HL-60/S4 treated with retinoic acid at 250 ng/mL for 4 days and 3 days (cell line): ENCODE data around the gene AKR1B15.
"Not testable (repeated sequence)": the region's sequence is repeated elsewhere in the genome, so short reads cannot be mapped to it uniquely, and the experiment has no call there.

ENCODE experiments used
- in situ Hi-C: fragments of 300-500 bp; cut with MboI; formaldehyde crosslinking; loops from 2 replicates; pipeline ENCODE4 v1.7.0; 2022; ENCODE audit warnings: low sequenced_read_pairs

AKR1B15 gene

DNA sequence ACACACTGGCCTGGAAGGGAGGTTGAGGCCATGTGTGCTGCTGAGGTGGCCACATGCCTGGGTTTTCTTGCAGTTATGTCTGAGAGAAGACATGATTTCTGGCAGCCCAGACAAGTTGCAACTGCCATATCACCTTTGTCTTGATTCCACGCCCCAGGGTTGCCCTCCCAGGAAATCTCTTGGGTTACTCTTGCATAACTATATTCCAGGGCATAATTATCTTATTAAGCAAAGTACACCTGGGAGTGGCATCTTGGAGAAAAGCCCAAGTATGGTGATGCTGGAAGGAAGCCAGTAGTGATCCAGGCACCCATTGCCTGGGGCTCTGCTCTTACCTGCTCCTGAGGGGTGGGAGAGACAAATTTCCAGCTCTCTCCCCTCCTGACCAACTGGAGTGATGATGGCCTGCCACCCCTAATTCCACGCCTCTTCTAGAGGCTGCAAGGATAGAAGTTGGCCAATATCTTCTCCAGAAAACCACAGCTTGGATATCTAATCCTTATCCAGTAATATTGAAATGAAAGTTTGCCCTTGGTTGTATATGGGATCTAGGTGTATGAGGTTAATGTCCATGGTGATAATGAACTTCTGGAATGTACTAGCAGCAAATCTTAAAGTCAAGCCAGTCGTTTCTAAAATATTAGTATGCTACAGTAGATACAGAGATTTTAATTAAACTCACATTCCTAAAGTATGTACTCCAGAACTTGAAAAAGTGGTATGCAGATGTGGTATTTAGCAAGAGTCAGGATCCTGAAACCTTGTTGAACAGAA, 16.5 kb upstream of the AKR1B15 start:
- in situ Hi-C loops: no loop called here

DNA sequence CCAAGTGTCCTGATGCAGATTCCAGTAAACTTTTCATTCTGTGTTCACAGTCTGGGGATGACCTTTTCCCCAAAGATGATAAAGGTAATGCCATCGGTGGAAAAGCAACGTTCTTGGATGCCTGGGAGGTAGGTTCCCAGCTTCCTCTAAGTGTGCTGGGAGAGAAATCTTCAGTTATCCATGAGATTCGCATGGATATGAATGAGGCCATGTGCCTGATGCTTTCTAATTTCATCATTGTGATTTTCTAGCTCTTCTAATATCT, 16.0 kb upstream of the AKR1B15 start:
- in situ Hi-C loops: no loop called here

DNA sequence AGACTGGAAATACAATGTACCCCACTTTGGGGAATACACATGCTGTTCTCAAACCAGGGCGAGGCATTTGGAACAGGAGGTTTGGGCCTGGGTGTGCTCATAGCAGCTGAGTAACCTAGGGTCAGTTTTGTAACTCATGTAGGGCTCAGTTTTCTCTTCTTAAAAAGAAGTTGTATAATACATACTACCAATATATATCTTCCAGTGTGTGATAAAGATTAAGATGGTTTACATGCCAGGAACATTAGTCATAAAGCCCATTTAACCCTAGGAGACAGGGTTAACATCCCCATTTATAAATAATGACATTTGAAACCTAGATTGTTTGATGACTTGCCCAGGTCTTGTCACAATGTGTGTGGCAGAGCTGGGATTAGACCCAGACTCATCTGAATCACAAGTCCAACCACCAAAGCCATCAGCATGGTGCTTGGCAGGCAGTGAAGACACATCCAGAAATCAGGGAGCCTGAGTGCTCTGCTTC, 15.6 kb upstream of the AKR1B15 start:
- in situ Hi-C loops: no loop called here

DNA sequence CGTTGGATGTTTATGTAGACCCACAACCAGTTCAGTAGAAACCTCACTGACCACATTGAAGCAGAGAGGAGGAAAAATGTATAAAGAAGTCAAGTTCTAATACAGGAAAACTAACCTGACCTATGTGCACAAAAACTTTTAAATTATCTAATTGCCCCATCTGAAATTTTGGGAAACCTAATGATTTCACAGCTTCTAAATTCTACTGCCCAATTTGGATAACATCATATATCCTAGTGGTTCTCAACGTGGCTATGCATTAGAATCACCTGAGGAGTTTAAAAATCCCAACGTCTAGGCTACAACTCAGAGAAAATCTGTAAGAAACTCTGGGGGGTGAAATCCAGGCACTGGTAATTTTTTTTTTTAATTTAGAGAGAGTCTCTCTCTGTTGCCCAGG, 14.3 kb upstream of the AKR1B15 start:
- in situ Hi-C loops: no loop called here

DNA sequence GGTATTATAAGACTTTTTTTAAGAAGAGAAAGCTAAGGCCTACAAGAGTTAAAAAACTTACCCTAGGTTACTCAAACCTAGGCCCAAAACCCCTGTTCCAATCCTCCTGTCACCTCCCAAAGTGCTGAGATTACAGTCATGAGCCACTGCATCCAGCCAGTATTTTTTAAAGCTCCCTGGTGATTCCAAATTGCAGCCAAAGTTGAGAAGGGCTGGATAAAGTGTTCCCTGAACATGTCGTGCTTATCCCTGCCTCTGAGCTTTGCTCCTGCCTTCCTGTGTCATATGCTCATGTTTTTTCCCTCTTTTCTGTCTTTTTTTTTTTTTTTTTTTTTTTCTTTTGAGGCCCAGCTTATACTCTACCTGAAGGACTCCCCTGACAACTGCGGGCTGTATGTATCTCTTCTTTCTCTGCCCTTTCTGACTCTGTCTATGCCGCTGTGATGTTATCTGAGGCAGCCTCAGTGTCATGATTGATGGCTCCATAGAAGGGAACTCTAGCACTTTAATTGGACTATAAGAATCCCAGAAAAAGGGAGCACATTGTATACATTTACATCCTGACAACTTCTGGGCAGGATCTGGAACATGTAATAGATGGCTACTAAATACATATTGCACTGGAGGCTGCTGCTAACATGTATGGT, 13.5 kb upstream of the AKR1B15 start:
- in situ Hi-C loops: no loop called here

DNA sequence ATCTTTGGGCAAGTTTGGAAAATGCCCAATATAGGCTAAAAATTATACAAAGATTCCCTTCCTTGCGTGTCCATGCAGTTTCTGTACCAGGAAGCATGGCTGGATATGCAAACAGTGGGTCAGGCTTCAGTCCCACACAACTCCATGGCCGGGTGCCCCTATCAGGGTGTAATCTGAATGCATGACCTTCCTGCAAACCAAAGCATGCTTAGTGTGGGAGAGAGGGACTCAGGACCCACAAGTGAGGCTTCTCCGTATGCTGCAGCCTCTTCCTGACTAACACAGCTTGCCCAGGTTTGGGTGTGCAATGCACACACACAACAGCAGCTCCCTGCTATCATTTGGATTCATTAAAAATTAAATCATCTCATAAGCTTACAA, 13.0 kb upstream of the AKR1B15 start:
- in situ Hi-C loops: no loop called here

DNA sequence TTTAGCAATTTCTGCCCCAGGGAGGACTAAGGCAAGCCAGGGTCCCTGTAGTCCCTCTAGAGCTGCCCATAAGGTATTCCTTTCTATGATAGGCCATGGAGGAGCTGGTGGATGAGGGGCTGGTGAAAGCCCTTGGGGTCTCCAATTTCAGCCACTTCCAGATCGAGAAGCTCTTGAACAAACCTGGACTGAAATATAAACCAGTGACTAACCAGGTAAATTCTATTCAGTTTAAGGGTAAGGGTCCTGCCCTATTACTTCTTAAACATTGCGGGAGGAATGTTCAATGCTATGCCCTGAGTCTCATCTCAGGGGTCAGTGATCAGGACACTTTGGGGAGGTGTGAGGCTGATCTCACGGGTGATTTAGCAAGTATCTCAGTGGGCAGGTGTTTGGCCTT, 12.4 kb upstream of the AKR1B15 start:
- in situ Hi-C loops: not testable (repeated sequence)

DNA sequence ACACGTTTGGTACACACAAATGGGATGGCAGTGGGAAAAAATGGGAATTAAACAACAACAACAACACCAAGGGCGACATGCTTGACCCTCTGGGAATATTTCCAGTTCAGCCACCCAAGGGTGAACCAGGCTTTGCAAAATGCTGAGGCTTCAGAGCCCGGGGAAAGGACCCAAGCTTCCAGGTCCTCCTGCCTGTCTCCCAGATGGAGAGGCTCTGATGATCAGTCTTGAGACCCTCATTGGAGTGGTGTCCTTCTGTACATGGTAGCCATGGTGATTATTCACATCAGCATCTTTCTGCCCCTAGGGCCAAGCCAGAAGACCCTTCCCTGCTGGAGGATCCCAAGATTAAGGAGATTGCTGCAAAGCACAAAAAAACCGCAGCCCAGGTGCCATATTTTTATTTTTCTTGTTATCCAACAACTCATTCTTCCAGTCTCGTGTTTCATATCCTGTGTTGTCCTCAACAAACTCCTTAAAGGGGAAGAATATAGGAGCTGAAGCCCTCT, 11.6 kb upstream of the AKR1B15 start:
- in situ Hi-C loops: not testable (repeated sequence)

DNA sequence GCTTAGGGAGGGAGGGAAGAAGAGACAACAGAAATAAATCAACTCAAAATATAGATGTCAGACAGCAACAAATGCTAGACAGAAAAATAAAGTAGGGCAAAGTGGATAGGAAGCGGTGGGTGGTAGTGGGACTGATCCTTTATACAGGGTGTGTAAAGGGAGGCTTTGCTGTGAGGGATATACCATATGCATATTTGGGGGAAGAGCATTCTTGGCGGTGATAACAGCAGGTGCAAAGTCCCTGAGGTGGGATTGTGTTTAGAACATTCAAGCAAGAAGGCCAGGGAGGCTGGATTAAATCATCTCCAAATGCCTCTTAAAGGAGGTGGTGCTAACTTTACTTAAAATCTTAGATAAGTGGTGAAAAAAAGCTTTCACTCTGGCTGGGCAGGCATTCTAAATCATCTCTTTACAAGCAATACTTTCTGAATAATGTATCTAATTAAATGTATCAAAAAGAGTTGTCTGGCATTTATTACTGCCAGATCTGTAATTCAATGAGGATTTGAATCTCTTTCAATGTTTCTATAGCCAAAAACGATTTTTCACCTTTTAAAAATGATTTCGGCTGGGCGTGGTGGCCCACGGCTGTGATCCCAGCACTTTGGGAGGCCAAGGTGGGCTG, 9.4 kb upstream of the AKR1B15 start:
- in situ Hi-C loops: no loop called here

DNA sequence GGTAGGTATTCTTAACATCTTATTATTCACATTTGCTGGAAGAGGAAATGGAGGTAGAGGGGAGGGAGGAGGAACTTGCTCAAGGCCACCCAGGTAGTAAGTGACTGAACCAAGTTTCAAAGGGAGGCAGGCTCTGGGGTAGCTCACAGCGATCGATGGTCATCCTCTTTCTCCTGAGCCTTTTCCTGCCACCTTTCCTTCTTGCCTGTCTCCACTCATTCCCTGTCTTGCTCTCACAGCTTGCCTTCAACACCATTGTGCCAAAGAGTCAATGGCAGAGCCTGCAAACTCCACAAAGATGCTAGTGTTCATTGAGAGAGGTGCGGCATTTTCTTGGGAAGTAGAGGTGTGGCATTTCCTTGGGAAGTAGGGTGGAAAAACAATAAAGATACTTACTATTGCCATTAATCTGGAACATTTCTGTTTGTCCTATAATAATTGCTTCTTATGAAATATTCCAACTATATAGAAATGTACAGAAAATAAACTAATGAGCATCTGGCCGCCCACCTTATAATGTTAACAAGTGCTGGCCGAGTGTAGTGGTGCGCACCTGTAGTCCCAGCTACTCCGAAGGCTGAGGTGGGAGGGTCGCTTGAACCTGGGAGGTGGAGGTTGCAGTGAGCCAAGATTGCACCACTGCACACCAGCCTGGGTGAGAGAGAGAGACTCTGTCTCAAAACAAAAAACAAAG, 7.3 kb upstream of the AKR1B15 start:
- in situ Hi-C loops: not testable (repeated sequence)

DNA sequence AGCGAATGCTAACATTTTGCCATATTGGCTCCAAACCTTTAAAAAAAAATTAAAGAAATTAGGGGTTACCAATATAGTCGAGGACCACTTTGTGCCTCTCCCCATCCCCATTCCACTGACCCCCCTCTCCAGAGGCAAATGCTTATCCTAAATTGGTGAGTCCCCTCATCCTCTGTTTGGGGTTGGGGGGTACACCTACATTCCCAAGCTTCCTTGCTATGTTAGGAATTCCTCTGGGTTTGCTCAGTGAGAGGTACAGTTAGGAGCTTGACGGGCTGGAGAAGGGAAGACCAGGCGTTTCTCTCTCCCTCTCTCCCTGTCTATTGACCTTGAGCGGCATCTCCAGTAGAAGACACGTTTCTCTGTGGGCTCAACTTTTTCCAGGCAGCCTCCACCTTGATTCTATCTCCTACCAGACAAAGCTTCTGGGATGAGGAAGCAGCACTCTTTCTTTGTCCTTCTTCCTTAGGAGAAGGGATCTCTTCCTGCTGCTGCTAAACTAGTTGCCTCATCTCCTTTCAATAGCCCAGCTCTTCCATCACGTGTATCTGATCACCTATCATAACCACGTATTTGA, 6.6 kb upstream of the AKR1B15 start:
- in situ Hi-C loops: no loop called here

DNA sequence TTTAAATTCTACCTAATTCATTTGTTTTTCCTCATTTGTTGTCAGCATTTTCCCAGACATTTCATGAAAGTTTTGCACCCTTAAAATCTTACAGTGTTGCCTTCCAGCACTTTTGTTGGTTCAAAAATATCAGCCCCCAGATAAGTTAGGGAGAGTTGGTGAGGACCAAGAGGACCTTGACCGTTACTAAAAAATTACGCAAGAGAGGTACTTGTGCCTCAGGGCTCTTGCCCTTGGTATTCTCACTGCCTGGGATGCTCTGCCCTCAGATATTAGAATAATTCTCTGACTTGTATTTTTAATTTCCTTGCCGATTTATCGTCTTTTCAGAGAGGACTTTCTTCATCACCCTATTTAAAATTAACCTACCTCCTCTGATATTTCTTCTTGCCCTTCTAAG, 3.5 kb upstream of the AKR1B15 start:
- in situ Hi-C loops: no loop called here

DNA sequence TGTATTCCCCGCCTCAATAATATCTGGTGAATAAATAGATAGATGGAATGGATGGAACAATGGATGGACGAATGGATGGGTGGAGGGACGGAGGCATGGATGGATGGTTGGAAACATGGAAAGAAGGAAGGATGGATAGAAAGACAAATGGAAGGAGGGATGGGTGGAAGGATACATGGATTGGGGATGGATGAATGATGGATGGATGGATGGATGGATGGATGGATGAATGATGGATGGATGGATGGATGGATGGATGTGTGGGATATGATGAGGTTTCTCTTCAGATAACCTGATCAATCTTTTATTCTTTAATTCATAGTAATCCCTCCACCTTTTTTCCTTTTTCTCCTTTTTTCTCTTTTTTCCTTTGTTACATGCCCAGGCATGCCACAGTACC, 3.0 kb upstream of the AKR1B15 start:
- in situ Hi-C loops: no loop called here

DNA sequence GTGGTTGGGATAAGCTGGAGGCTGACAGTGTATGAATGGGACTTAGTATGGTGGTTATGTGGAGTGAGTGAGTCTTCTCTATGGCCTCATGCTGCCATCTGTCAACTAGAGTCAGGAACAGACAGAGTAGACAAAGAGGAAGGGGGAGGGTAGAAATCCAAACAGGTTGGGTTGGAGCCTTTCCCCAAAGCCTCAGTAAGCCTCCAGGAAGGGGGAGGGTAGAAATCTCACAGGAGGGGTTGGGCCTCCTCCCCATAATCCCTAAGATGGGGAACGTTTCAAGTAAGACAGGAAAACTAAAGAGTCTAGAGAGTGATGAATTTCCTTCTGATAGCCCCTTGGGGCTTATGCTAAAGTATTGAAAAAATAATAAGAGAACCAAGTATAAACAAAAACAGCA, 2.0 kb upstream of the AKR1B15 start:
- in situ Hi-C loops: no loop called here

DNA sequence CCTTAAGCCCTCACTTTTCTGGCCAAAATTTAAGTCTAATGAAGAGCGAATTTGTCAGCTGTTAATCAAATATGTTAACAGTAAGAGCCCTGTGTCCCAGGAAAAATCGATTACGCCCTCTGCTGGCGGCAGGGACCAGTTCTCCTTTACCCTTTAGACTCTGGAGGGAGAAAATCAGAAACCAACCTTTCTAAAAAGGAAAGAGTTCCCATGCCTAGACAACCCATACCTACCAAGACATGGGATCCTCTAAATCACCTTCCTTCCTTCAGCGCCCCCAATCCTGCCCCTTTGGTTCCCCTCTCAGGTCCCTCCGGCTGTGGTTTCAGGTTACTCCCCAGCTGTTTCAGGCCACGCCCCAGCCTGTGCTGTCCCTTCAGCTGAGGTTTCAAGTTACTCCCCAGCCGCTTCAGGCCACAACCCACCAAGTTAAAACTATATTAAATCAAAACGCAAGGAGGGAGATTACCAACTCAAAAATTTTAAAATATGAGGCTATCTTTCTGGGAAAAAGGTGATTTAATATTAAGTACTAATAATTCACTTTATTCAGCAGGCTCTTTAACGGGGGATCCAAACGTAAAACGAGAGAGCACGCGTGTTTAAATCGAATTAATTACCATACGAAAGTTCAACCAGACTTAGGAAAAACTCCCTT, 1.4 kb upstream of the AKR1B15 start:
- in situ Hi-C loops: no loop called here

DNA sequence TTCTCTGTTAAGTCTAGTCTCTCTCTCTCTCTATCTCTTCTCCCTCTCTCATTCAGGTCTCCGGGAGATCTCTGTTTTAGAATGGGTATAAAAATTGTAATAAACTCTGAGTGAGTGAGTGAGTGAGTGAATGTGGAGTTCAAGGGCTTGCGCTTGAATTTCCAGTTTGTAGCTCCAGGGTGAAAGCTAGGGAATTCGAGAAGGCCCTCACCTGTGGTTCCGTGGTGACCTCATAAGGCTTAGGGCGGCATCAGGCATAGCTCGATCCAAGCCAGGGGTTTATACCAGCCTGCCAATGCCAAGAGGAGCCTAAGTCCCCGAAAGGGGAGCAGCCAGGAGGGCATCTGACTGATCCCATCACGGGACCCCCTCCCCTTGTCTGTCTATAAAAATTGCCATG, 456 bp downstream of the AKR1B15 start:
- in situ Hi-C loops: no loop called here

DNA sequence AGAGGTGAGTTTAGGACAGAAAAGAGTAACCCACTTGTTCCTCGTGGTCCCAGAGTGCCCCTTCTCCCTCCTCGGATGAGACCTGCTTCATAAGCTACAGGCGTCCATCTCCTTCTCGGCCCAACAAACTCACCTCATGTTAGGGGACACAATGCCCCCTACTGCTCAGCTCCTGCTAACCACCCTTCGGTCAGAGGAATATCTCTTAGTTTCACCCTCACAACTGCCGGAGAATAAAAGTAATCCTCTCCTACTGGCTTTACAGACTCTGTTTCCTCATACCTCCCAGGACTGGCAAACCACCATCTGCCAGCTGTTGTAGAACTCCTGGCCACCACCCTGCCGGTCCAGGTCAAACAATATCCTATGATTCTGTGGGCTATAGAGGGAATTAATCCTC, 3.2 kb downstream of the AKR1B15 start:
- in situ Hi-C loops: no loop called here

DNA sequence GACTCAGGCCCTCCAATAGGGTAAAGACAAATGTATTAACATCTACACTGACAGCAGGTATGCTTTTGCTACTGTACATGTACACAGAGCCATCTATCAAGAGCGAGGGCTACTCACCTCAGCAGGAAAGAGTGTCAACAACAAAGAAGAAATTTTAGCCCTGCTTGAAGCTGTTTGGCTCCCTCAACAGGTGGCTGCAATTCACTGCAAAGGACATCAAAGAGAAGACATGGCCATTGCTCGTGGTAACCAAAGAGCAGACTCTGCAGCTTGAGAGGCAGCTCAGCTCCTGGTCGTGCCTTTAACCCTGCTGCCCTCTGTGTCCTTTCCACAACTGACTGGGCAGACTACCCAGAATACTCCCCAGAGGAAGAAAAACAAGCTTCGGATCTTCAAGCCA, 5.1 kb downstream of the AKR1B15 start:
- in situ Hi-C loops: no loop called here

DNA sequence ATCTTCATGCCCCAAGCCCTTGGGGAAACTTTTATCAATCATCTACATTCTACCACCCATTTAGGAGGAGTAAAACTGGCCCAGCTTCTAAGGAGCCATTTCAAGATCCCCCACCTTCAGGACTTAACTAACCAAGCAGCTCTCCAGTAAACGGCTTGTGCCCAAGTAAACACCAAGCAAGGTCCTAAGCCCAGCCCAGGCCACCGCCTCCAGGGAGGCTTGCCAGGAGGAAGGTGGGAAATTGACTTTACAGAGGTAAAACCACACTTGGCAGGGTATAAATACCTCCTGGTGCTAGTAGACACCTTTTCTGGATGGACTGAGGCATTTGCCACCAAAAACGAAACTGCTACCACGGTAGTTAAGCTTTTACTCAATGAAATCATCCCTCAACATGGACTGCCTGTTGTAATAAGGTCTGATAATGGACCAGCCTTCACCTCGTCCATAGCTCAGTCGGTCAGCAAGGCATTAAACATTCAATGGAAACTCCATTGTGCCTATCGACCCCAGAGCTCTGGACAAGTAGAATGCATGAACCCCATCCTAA, 5.6 kb downstream of the AKR1B15 start:
- in situ Hi-C loops: no loop called here

DNA sequence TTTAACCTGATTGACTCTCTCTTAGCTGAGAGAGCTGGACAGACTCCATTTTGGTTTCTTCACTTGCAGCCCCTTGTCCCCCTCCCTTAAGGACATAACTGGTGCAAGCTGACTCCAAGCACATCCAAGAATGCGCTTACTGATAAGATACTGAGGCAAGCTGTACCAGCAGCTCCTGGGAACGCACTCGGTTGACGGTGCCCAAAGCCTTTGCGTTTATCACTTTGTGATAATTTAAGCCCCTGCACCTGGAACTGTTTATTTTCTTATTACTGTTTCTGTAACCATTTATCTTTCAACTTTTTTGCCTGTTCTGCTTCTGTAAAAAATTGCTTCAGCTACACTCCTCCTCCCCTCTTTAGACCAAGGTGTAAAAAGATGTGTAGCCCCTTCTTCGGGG, 8.5 kb downstream of the AKR1B15 start:
- in situ Hi-C loops: no loop called here

DNA sequence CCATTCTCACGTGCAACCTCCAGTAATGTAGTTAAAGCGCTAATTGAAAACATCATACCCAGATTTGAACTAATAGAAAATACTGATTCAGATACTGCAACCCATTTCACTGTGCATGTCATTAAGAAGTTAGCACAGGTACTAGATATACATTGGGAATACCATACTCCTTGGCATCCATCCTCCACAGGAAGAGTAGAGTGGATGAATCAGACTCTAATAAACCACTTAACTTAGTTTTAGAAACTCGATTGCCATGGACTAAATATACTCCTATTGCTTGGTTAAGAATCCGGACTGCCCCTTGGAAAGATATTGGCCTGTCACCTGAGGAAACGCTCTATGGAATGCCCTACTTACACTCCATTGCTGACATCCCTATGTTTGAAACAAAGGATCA, 9.5 kb downstream of the AKR1B15 start:
- in situ Hi-C loops: no loop called here
